ENCODE data around the gene SLC24A1.

The SLC24A1 gene

GRCh38 chr15:65618560-65619109 is 3.1 kb upstream of the SLC24A1 start:
- DNase-seq (ENCODE audit: low read depth), result no peak

- DNase-seq (ENCODE audit: low read depth), result no peak
Measured at GRCh38 chr15:65619626-65620290, 2.0 kb upstream of the SLC24A1 start.

- no peak for DNase-seq (ENCODE audit: low read depth)
Measured at GRCh38 chr15:65620833-65621232, 905 bp upstream of the SLC24A1 start.

GRCh38 chr15:65623103-65623502 is 1.4 kb downstream of the SLC24A1 start:
- no peak for DNase-seq (ENCODE audit: low read depth)

- DNase-seq (ENCODE audit: low read depth), result no peak
Measured at GRCh38 chr15:65626856-65627255, 5.1 kb downstream of the SLC24A1 start.

GRCh38 chr15:65629548-65629947 is 7.8 kb downstream of the SLC24A1 start:
- no peak for DNase-seq (ENCODE audit: low read depth)

GRCh38 chr15:65630760-65631159 is 9.0 kb downstream of the SLC24A1 start:
- DNase-seq (ENCODE audit: low read depth), result no peak

GRCh38 chr15:65631503-65631902 is 9.8 kb downstream of the SLC24A1 start:
- DNase-seq (ENCODE audit: low read depth), result no peak

GRCh38 chr15:65632780-65633375 is 11.1 kb downstream of the SLC24A1 start:
- DNase-seq (ENCODE audit: low read depth), result no peak

GRCh38 chr15:65633752-65634151 is 12.0 kb downstream of the SLC24A1 start:
- DNase-seq (ENCODE audit: low read depth), result no peak

GRCh38 chr15:65634356-65634755 is 12.6 kb downstream of the SLC24A1 start:
- no peak for DNase-seq (ENCODE audit: low read depth)

GRCh38 chr15:65638109-65638508 is 16.4 kb downstream of the SLC24A1 start:
- DNase-seq (ENCODE audit: low read depth), result no peak

- peak; percentile 4 for DNase-seq (ENCODE audit: low read depth)
Measured at GRCh38 chr15:65638681-65639089, 16.9 kb downstream of the SLC24A1 start.

GRCh38 chr15:65639509-65639908 is 17.8 kb downstream of the SLC24A1 start:
- DNase-seq (ENCODE audit: low read depth), result no peak

- DNase-seq (ENCODE audit: low read depth), result no peak
Measured at GRCh38 chr15:65641768-65642475, 20.2 kb downstream of the SLC24A1 start.

GRCh38 chr15:65642594-65642993 is 20.9 kb downstream of the SLC24A1 start:
- no peak for DNase-seq (ENCODE audit: low read depth)

- no peak for DNase-seq (ENCODE audit: low read depth)
Measured at GRCh38 chr15:65644282-65644681, 22.5 kb downstream of the SLC24A1 start.

- DNase-seq (ENCODE audit: low read depth), result no peak
Measured at GRCh38 chr15:65645392-65645791, 23.7 kb downstream of the SLC24A1 start.

- no peak for DNase-seq (ENCODE audit: low read depth)
Measured at GRCh38 chr15:65646486-65646885, 24.7 kb downstream of the SLC24A1 start.

GRCh38 chr15:65650312-65651041 is 28.7 kb downstream of the SLC24A1 start:
- DNase-seq (ENCODE audit: low read depth), result no peak

- DNase-seq (ENCODE audit: low read depth), result no peak
Measured at GRCh38 chr15:65651042-65651322, 29.2 kb downstream of the SLC24A1 start.
